SU-DHL-6 (cell line): ENCODE data around the gene SPINK4.

ENCODE experiments used
- H2AFZ ChIP-seq: fragments of 200-600 bp; sonication (generic); 2 replicates; pipeline ENCODE4 v1.6.1; 2014; ENCODE audit warnings: low read depth, mild to moderate bottlenecking, moderate library complexity, mixed read lengths, antibody characterized with exemption, low read length; ENCODE audit not compliant: severe bottlenecking
- H3F3A ChIP-seq: fragments of 200-600 bp; shearing (Covaris generic); 2 replicates; pipeline ENCODE4 v1.6.0; 2016; ENCODE audit warnings: antibody characterized with exemption, mild to moderate bottlenecking; ENCODE audit not compliant: insufficient read depth
- H3K27ac ChIP-seq: fragments of 200-600 bp; sonication (generic); 2 replicates; pipeline ENCODE4 v1.5.1; 2016; ENCODE audit warnings: low read depth, mild to moderate bottlenecking, low read length, moderate library complexity, mixed read lengths
- H3K27me3 ChIP-seq: fragments of 200-600 bp; sonication (generic), shearing (Covaris generic); 2 replicates; pipeline ENCODE4 v1.6.0; 2014; ENCODE audit warnings: mild to moderate bottlenecking, low read length
- H3K36me3 ChIP-seq: fragments of 200-600 bp; sonication (generic); 2 replicates; pipeline ENCODE4 v1.6.1; 2014; ENCODE audit warnings: mild to moderate bottlenecking, low read length, mixed read lengths
- H3K4me2 ChIP-seq: fragments of 300-600, 200-600 bp; shearing (Covaris generic), sonication (generic); 2 replicates; pipeline ENCODE4 v1.6.0; 2014; ENCODE audit warnings: low read length, low read depth, mild to moderate bottlenecking; ENCODE audit not compliant: poor library complexity, severe bottlenecking
- H3K4me3 ChIP-seq: fragments of 200-600 bp; sonication (generic); 2 replicates; pipeline ENCODE4 v1.5.1; 2014; ENCODE audit warnings: antibody characterized with exemption, low read length, mild to moderate bottlenecking, mixed read lengths; ENCODE audit not compliant: insufficient read depth, poor library complexity, severe bottlenecking
- H3K79me2 ChIP-seq: fragments of 200-600 bp; sonication (generic); 2 replicates; pipeline ENCODE4 v1.6.1; 2014; ENCODE audit warnings: mild to moderate bottlenecking, low read length, moderate library complexity; ENCODE audit not compliant: insufficient read depth
- H3K9ac ChIP-seq: fragments of 200-600 bp; sonication (generic); 2 replicates; pipeline ENCODE4 v1.7.0; 2014; ENCODE audit warnings: mild to moderate bottlenecking, low read length
- H3K9me2 ChIP-seq: fragments of 200-600 bp; sonication (generic); replicated peaks from 2 replicates; pipeline ENCODE4 v1.6.1; 2014; ENCODE audit warnings: low read length; ENCODE audit not compliant: insufficient read depth
- H3K9me3 ChIP-seq: fragments of 200-600 bp; sonication (generic); 2 replicates; pipeline ENCODE4 v1.6.1; 2014; ENCODE audit warnings: low read length, mixed read lengths; ENCODE audit not compliant: insufficient read depth
- H4K20me1 ChIP-seq: fragments of 200-600 bp; sonication (generic); 2 replicates; pipeline ENCODE4 v1.6.1; 2014; ENCODE audit warnings: low read depth, mild to moderate bottlenecking, antibody characterized with exemption, low read length, moderate library complexity, mixed read lengths
- EZH2phosphoT487 ChIP-seq: fragments of 200-600 bp; sonication (generic), shearing (Covaris generic); conservative IDR thresholded peaks from 2 replicates; pipeline ENCODE4 v1.6.1; 2018; ENCODE audit warnings: mild to moderate bottlenecking, antibody characterized with exemption, low read length, moderate library complexity, mixed read lengths
- TF ChIP-seq, protein P1 (sequence below): fragments of 200-600 bp; sonication (generic); IDR thresholded peaks from one replicate; pipeline ENCODE4 v1.5.1; 2017; ENCODE audit warnings: antibody characterized with exemption, mild to moderate bottlenecking, low read length, moderate library complexity; ENCODE audit not compliant: insufficient read depth, poor library complexity, severe bottlenecking

SPINK4 gene

DNA sequence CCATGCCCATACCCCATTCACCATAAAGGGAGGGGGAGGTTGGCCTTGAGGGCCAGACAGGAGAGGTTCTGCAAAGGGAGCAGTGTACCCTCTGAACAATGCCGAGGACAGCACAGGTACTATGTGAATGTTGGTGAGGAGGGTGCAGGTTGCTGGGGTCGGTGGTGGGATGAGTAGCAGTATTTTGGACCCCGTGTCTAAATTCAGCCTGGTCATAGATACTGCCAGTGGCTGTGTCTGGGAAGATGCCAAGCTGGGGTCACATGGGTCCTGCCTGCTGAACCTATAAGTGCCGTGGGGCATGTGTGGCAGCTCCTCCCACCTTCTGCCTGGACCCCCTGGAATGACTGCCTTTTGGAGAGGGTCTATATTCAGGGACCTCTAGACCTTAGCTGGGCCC lies 11.4 kb upstream of the SPINK4 start:
- H3K79me2 ChIP-seq, result no peaks in the 10 kb centered on the region
- no peak overlapping the region for H3K9ac ChIP-seq
- H3K27me3 ChIP-seq, result no peaks in the 10 kb centered on the region
- no peak overlapping the region for H2AFZ ChIP-seq
- no peak for TF ChIP-seq EZH2phosphoT487
- TF ChIP-seq, protein P1, sequence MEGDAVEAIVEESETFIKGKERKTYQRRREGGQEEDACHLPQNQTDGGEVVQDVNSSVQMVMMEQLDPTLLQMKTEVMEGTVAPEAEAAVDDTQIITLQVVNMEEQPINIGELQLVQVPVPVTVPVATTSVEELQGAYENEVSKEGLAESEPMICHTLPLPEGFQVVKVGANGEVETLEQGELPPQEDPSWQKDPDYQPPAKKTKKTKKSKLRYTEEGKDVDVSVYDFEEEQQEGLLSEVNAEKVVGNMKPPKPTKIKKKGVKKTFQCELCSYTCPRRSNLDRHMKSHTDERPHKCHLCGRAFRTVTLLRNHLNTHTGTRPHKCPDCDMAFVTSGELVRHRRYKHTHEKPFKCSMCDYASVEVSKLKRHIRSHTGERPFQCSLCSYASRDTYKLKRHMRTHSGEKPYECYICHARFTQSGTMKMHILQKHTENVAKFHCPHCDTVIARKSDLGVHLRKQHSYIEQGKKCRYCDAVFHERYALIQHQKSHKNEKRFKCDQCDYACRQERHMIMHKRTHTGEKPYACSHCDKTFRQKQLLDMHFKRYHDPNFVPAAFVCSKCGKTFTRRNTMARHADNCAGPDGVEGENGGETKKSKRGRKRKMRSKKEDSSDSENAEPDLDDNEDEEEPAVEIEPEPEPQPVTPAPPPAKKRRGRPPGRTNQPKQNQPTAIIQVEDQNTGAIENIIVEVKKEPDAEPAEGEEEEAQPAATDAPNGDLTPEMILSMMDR, result no peak
- no peak overlapping the region for H3K4me3 ChIP-seq
- no peaks in the 10 kb centered on the region for H4K20me1 ChIP-seq
- no peaks in the 10 kb centered on the region for H3K36me3 ChIP-seq
- H3K9me3 ChIP-seq, result no peaks in the 10 kb centered on the region
- no peaks in the 10 kb centered on the region for H3F3A ChIP-seq
- no peaks in the 10 kb centered on the region for H3K9me2 ChIP-seq
- no peak overlapping the region for H3K4me2 ChIP-seq
- no peak overlapping the region for H3K27ac ChIP-seq

DNA sequence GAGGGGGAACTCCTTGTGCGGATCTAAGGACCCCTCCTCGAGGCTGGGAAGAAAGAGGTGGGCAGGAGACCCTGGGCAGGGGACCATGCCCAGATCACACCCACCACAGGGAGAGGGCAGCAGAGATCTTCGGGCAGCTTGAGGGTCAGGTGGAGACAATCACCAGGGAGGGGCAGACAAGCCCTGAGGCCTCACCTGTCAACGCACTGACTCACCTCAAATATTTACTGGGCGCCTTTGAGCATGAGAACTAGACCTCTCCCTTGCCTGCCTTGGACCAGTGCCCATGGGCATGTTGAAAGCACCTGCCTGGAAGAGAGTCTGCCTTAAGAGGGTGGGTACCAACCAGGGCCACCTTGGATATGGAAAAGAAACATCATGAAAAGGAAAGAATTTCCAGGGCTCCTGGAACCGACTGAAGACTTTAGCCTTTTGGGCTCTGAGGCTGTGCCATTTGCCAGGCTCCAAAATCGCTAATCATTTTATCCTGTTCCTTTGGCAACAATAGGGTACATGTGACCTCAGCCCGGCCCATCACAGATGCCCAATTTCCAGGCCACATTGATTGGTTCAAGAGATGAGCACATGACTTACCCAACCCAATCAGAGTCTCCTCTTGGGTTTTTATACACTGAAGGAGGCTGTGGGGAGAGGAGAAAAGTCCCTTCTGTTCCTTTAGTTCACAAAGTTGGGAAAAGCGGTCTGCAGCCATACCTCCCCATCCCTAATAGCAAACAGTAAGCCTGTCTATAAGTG lies 10.4 kb upstream of the SPINK4 start:
- Histone ChIP-seq H2AFZ (no peak overlapping the region), H3K36me3 (no peaks in the 10 kb centered on the region), H3K4me2 (no peak overlapping the region), H3K4me3 (no peak overlapping the region), H3F3A (no peaks in the 10 kb centered on the region), H3K79me2 (no peaks in the 10 kb centered on the region), H3K27me3 (no peaks in the 10 kb centered on the region), H3K9ac (no peak overlapping the region), H3K27ac (no peak overlapping the region), H4K20me1 (no peaks in the 10 kb centered on the region), H3K9me3 (no peaks in the 10 kb centered on the region), H3K9me2 (no peaks in the 10 kb centered on the region)
- TF ChIP-seq, protein P1, result no peak
- TF ChIP-seq EZH2phosphoT487, result no peak

DNA sequence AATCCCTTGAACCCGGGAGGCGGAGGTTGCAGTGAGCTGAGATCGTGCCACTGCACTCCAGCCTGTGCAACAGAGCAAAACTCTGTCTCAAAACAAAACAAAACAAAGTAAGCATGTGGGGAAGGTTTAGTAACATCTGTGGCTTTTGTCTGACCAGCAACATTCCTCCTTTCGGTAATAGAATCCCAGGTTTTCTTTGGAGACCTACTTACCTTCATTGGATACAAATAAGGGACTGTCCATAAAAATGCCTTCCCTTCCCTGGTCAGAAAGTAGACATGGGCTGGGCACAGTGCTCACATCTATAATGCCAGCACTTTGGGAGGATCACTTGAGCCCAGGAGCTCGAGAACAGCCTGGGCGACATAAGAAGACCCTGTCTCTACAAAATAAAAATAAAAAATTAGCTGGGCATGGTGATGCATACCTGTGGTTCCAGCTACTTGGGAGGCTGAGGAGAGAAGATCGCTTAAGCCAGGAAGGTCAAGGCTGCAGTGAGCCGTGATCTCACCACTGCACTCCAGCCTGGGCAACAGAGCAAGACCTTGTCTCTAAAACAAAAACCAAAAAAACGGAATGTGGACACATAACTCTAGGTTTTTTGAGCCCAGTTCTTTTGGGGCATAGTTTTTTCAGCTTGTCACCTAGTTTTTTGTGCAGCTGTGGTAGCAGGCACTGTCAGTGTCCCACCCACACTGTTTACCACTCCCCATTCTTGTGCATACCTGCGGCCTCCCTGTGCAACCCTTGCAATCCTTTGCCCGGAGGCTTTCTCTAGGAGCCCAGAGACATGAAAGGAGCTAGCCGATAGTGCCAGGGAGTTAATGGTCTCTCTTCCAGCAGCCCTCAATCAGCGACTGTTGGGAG lies 9.0 kb upstream of the SPINK4 start:
- Histone ChIP-seq H3K27me3 (no peaks in the 10 kb centered on the region), H3F3A (no peaks in the 10 kb centered on the region), H3K27ac (no peak overlapping the region), H3K4me2 (no peak overlapping the region), H3K4me3 (no peak overlapping the region), H3K9me2 (no peaks in the 10 kb centered on the region), H3K9ac (no peak overlapping the region), H2AFZ (no peak overlapping the region), H4K20me1 (no peaks in the 10 kb centered on the region), H3K79me2 (no peaks in the 10 kb centered on the region), H3K36me3 (no peaks in the 10 kb centered on the region), H3K9me3 (no peaks in the 10 kb centered on the region)
- TF ChIP-seq, protein P1, result no peak
- TF ChIP-seq EZH2phosphoT487, result no peak
